K562 (cell line): Measurements from ENCODE around the gene PGP. TPM values are rescaled to one million over a fixed set of nuclear protein-coding genes. Genes with fewer than 3 reads are reported as not detected.

Experiments
- BRF1 ChIP-seq: IDR thresholded peaks from 3 replicates; pipeline ENCODE4 v1.6.1; 2011; ENCODE audit warnings: borderline replicate concordance, mild to moderate bottlenecking; ENCODE audit not compliant: insufficient read length; ENCODE audit errors: extremely low read depth
- C11orf30 ChIP-seq: fragments of 450-650 bp; IDR thresholded peaks from 2 replicates; pipeline ENCODE4 v1.6.1; 2016; ENCODE audit warnings: low read depth, mild to moderate bottlenecking
- CHD2 ChIP-seq: IDR thresholded peaks from 2 replicates; pipeline ENCODE4 v1.6.1; 2011; ENCODE audit warnings: low read depth, low read length
- SNRNP70 ChIP-seq: fragments of 200-400 bp; formaldehyde crosslinking; optimal IDR thresholded peaks from 2 replicates; pipeline ENCODE3; 2017; ENCODE audit warnings: low read depth, low read length
- SP2 ChIP-seq: IDR thresholded peaks from 2 replicates; pipeline ENCODE4 v1.6.1; 2011; ENCODE audit warnings: mild to moderate bottlenecking, low read depth, low read length, moderate library complexity; ENCODE audit not compliant: poor library complexity, severe bottlenecking; ENCODE audit errors: extremely low read depth
- TAF1 ChIP-seq: IDR thresholded peaks from 2 replicates; pipeline ENCODE4 v1.6.1; 2011; ENCODE audit warnings: mild to moderate bottlenecking, low read length, moderate library complexity; ENCODE audit not compliant: insufficient read depth, control insufficient read depth, severe bottlenecking; ENCODE audit errors: extremely low read depth
- TRIM24 ChIP-seq, 2 experiments: fragments of 450-650 bp; IDR thresholded peaks; 2 replicates each; pipeline ENCODE4 v1.6.1; 2016
- ZFP1 ChIP-seq: fragments of 450-650 bp; formaldehyde crosslinking; IDR thresholded peaks from 2 replicates; pipeline ENCODE4 v1.4.0; 2020; ENCODE audit warnings: mild to moderate bottlenecking, mixed read lengths
- ZNF3 ChIP-seq: fragments of 250-450 bp; sonication (Bioruptor Pico); IDR thresholded peaks from 2 replicates; pipeline ENCODE4 v1.5.0; 2021; ENCODE audit warnings: mild to moderate bottlenecking, moderate library complexity
- ZNF707 ChIP-seq: fragments of 250-450 bp; sonication (Bioruptor Pico); conservative IDR thresholded peaks from 2 replicates; pipeline ENCODE4 v1.8.0; 2022; ENCODE audit warnings: inconsistent platforms, mild to moderate bottlenecking, moderate library complexity
- ZNF717 ChIP-seq: fragments of 250-450 bp; sonication (Bioruptor Pico); IDR thresholded peaks from 2 replicates; pipeline ENCODE4 v1.5.0; 2021
- polyA plus RNA-seq, 8 experiments: library from polyadenylated mRNA; depleted of rRNA in 4 of 8; stranded (reverse) in 5 of 8; unstranded in 3 of 8; fragments of >200 nt; fragmentation: Nextera tagmentation in 2 of 8; fragmentation: Illumina TruSeq in 1 of 8; extraction: Ambion mirVana in 2 of 8; extraction: Trizol in 1 of 8; gene quantifications; 2 replicates each; pipeline versions ENCODE4 v1.2.1 to v1.2.3, GENCODE V29; 2011 to 2014; ENCODE audit warnings: inconsistent platforms in 1 of 8, missing spikeins in 1 of 8
- total RNA-seq, 7 experiments: library from RNA; depleted of rRNA in 6 of 7; stranded (reverse); fragments of >200 nt in 6 of 7; fragmentation: Illumina TruSeq in 2 of 7; extraction: Trizol in 2 of 7; gene quantifications; 2 replicates each; pipeline versions ENCODE4 v1.2.1 to v1.2.3, GENCODE V29; 2011 to 2021; ENCODE audit warnings: low replicate concordance in 1 of 7
- TF ChIP-seq, protein P1 (sequence below): fragments of 200-800 bp; sonication (Bioruptor generic); IDR thresholded peaks from 2 replicates; pipeline ENCODE4 v1.6.1; 2017; ENCODE audit warnings: missing genetic modification characterization, missing compliant biosample characterization
- TF ChIP-seq, protein P2 (sequence below): fragments of 450-650 bp; IDR thresholded peaks from 2 replicates; pipeline ENCODE4 v1.6.1; 2018; ENCODE audit not compliant: partially characterized antibody
- TF ChIP-seq, protein P3 (sequence below): IDR thresholded peaks from 2 replicates; pipeline ENCODE4 v1.6.1; 2014; ENCODE audit warnings: antibody characterized with exemption
- TF ChIP-seq, protein P4 (sequence below): fragments of 250-450 bp; sonication (Bioruptor Pico); IDR thresholded peaks from 2 replicates; pipeline ENCODE4 v1.4.0; 2020; ENCODE audit warnings: mild to moderate bottlenecking, moderate library complexity, borderline replicate concordance
- TF ChIP-seq, protein P5 (sequence below): fragments of 250-450 bp; sonication (Bioruptor Pico); IDR thresholded peaks from 2 replicates; pipeline ENCODE4 v1.8.0; 2022; ENCODE audit warnings: inconsistent platforms, mild to moderate bottlenecking, moderate library complexity, borderline replicate concordance

Gene PGP
- total and polyA plus RNA-seq, 9 of the 15 experiments (the other 6 are each of a cell fraction or from before 2014, with no cell fraction given): 1.1 to 57.6 (median 19.6) TPM

DNA sequence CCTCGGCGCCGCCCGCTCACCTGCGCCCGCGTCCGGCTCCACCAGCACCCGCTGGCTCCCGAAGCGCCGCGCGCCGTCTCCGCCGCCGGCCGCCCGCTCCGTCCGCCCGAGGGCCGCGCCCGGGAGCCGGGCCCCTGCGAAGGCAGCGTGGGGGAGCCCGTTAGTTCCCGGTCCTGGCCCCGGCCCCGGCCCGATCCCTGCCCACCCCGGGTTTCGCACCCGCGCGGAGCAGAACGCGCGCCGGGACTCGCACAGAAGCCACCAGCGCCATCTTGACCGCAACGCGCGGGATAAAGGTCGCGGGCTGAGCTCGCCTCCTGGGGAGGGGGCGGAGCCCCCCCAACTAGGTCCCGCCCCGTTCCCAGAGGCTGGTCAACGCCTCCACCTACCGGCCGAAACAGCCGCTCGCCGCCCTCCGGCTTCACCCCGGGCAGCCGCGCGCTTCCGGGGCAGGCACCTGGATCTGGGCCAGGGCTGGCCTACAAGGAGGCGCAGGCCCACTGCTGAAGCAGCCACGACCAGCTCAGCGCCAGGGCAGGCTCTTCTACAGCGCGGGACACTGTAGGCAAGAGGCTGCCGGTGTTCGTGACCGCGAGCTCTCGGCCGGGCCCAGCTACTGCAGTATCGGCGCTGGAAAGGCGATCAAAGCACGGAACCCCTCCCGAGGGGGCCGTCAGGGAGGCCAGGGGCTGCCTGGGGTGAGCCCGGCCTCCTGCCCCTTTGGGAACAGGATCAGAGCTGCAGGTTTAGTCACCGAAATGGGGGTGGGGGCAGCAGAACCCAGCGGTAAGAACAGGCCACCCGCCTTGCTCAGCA, 36.9 kb upstream of the PGP start, which contains the start of gene ECI1 (continued):
- TF ChIP-seq, protein P1, sequence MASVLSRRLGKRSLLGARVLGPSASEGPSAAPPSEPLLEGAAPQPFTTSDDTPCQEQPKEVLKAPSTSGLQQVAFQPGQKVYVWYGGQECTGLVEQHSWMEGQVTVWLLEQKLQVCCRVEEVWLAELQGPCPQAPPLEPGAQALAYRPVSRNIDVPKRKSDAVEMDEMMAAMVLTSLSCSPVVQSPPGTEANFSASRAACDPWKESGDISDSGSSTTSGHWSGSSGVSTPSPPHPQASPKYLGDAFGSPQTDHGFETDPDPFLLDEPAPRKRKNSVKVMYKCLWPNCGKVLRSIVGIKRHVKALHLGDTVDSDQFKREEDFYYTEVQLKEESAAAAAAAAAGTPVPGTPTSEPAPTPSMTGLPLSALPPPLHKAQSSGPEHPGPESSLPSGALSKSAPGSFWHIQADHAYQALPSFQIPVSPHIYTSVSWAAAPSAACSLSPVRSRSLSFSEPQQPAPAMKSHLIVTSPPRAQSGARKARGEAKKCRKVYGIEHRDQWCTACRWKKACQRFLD (CRISPR knock-in tag): 0 out of 2 replicates have a peak, but pooled peaks have one; percentile 70
- TF ChIP-seq, protein P2, sequence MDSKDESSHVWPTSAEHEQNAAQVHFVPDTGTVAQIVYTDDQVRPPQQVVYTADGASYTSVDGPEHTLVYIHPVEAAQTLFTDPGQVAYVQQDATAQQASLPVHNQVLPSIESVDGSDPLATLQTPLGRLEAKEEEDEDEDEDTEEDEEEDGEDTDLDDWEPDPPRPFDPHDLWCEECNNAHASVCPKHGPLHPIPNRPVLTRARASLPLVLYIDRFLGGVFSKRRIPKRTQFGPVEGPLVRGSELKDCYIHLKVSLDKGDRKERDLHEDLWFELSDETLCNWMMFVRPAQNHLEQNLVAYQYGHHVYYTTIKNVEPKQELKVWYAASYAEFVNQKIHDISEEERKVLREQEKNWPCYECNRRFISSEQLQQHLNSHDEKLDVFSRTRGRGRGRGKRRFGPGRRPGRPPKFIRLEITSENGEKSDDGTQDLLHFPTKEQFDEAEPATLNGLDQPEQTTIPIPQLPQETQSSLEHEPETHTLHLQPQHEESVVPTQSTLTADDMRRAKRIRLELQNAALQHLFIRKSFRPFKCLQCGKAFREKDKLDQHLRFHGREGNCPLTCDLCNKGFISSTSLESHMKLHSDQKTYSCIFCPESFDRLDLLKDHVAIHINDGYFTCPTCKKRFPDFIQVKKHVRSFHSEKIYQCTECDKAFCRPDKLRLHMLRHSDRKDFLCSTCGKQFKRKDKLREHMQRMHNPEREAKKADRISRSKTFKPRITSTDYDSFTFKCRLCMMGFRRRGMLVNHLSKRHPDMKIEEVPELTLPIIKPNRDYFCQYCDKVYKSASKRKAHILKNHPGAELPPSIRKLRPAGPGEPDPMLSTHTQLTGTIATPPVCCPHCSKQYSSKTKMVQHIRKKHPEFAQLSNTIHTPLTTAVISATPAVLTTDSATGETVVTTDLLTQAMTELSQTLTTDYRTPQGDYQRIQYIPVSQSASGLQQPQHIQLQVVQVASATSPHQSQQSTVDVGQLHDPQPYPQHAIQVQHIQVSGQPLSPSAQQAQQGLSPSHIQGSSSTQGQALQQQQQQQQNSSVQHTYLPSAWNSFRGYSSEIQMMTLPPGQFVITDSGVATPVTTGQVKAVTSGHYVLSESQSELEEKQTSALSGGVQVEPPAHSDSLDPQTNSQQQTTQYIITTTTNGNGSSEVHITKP: peak; percentile 19
- TF ChIP-seq CHD2 (no peak), SP2 (no peak), C11orf30 (peak; percentile 43), ZNF3 (no peak), ZNF717 (CRISPR knock-in tag) (no peak), TRIM24 (IDR thresholded peaks at IDR 0.05) (peak in 1 of 2 experiments; percentile 43; a peak in 2 of 4 replicates), TAF1 (peak; percentile 98), ZNF707 (no peak), BRF1 (no peak), ZFP1 (CRISPR knock-in tag) (no peak), SNRNP70 (no peak)
- TF ChIP-seq, protein P3, sequence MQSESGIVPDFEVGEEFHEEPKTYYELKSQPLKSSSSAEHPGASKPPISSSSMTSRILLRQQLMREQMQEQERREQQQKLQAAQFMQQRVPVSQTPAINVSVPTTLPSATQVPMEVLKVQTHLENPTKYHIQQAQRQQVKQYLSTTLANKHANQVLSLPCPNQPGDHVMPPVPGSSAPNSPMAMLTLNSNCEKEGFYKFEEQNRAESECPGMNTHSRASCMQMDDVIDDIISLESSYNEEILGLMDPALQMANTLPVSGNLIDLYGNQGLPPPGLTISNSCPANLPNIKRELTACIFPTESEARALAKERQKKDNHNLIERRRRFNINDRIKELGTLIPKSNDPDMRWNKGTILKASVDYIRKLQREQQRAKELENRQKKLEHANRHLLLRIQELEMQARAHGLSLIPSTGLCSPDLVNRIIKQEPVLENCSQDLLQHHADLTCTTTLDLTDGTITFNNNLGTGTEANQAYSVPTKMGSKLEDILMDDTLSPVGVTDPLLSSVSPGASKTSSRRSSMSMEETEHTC: no peak
- TF ChIP-seq, protein P4, sequence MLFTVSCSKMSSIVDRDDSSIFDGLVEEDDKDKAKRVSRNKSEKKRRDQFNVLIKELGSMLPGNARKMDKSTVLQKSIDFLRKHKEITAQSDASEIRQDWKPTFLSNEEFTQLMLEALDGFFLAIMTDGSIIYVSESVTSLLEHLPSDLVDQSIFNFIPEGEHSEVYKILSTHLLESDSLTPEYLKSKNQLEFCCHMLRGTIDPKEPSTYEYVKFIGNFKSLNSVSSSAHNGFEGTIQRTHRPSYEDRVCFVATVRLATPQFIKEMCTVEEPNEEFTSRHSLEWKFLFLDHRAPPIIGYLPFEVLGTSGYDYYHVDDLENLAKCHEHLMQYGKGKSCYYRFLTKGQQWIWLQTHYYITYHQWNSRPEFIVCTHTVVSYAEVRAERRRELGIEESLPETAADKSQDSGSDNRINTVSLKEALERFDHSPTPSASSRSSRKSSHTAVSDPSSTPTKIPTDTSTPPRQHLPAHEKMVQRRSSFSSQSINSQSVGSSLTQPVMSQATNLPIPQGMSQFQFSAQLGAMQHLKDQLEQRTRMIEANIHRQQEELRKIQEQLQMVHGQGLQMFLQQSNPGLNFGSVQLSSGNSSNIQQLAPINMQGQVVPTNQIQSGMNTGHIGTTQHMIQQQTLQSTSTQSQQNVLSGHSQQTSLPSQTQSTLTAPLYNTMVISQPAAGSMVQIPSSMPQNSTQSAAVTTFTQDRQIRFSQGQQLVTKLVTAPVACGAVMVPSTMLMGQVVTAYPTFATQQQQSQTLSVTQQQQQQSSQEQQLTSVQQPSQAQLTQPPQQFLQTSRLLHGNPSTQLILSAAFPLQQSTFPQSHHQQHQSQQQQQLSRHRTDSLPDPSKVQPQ: no peak
- TF ChIP-seq, protein P5, sequence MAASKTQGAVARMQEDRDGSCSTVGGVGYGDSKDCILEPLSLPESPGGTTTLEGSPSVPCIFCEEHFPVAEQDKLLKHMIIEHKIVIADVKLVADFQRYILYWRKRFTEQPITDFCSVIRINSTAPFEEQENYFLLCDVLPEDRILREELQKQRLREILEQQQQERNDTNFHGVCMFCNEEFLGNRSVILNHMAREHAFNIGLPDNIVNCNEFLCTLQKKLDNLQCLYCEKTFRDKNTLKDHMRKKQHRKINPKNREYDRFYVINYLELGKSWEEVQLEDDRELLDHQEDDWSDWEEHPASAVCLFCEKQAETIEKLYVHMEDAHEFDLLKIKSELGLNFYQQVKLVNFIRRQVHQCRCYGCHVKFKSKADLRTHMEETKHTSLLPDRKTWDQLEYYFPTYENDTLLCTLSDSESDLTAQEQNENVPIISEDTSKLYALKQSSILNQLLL: no peak
